Hippocampal formation (tissue), 2 donors: ENCODE measurements around the gene BCL7B.
"Not testable (repeated sequence)": the region's sequence is repeated elsewhere in the genome, so short reads cannot be mapped to it uniquely, and the experiment has no call there.

Experiments used
- DNase-seq, 2 donors: peaks; one replicate each; lab custom pipeline; 2025; lab: John Stamatoyannopoulos, UW

Gene BCL7B

GRCh38 chr7:73496626-73497025 is 60.9 kb downstream of the BCL7B start:
- DNase-seq, result no peak

DNA sequence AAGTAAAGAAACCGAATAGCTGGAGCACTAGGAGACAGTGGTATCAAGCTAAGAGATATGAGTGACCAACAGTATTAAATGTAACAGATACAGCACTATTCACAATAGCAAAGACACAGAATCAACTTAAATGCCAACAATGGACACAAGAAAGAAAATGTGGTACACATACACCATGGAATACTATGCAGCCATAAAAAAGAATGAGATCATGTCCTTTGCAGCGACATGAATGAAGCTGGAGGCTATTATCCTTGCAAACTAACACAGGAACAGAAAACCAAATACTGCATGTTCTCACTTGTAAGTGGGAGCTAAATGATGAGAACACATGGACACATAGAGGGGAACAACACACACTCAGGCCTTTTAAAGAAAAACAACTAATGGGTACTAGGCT is 62.0 kb downstream of the BCL7B start:
- not testable (repeated sequence) for DNase-seq

DNA sequence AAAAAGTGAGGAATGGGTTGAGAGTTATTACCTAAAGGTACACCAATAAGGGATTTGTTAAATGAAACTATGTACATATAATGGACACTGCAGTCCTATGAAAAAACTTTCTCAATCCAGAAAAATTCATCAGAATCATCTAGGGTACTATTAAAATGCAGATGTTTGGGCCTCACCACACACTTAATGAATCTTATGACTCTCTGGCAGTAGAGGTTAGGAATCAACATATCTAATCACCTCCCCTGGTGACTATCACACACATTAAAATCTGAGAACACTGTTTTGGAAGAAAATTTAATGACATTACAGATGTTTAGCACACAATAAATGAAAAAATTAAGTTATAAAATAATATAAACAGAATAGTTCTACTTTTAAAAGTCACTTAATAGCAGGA is 67.5 kb downstream of the BCL7B start:
- DNase-seq, result no peak

- no peak for DNase-seq
These were observed 70.0 kb downstream of the BCL7B start for GRCh38 chr7:73487486-73487885.
